Calu3 (cell line): ENCODE measurements around the gene PRKCA. TPM values are rescaled to one million over a fixed set of nuclear protein-coding genes. Genes with fewer than 3 reads are reported as not detected.

Experiments
- BruUV-seq: library from RNA; stranded (reverse); fragments of 400-500 nt; replicated peaks from 2 replicates; lab custom pipeline; 2021; lab: Mats Ljungman, UMichigan
- CTCF ChIA-PET: fragments of 300-600 bp; sonication (Branson Sonifier 250); formaldehyde crosslinking; loops from one replicate; lab custom pipeline; 2022; ENCODE audit warnings: antibody characterized with exemption; lab: Charles Lee
- DNase-seq: peaks from one replicate; pipeline ENCODE4 v3.0.0; 2022
- H3K27ac Mint-ChIP-seq: one replicate; pipeline ENCODE4 v1.8.0; 2022; ENCODE audit warnings: mixed read lengths; ENCODE audit not compliant: unreplicated experiment
- H3K27me3 Mint-ChIP-seq: one replicate; pipeline ENCODE4 v1.8.0; 2022; ENCODE audit warnings: mixed read lengths; ENCODE audit not compliant: unreplicated experiment
- H3K36me3 Mint-ChIP-seq: one replicate; pipeline ENCODE4 v1.8.0; 2022; ENCODE audit warnings: mild to moderate bottlenecking, moderate library complexity, mixed read lengths; ENCODE audit not compliant: insufficient read depth, unreplicated experiment
- H3K4me1 Mint-ChIP-seq: one replicate; pipeline ENCODE4 v1.8.0; 2022; ENCODE audit warnings: mild to moderate bottlenecking, low read depth, mixed read lengths; ENCODE audit not compliant: unreplicated experiment
- H3K4me3 Mint-ChIP-seq: one replicate; pipeline ENCODE4 v1.8.0; 2022; ENCODE audit warnings: mild to moderate bottlenecking, low read depth, moderate library complexity, mixed read lengths; ENCODE audit not compliant: unreplicated experiment
- H3K9me3 Mint-ChIP-seq: one replicate; pipeline ENCODE4 v1.8.0; 2022; ENCODE audit warnings: low read depth, mixed read lengths; ENCODE audit not compliant: unreplicated experiment
- CTCF ChIP-seq: fragments of 200-600 bp; IDR thresholded peaks from one replicate; pipeline ENCODE4 v1.8.0; 2022; ENCODE audit warnings: antibody characterized with exemption; ENCODE audit not compliant: unreplicated experiment
- intact Hi-C: fragments of 100-400 bp; cut with micrococcal nuclease; formaldehyde crosslinking; loops from one replicate; pipeline ENCODE4 v1.10.0; 2022; ENCODE audit not compliant: unreplicated experiment
- total RNA-seq: library from RNA; stranded (reverse); gene quantifications from 2 replicates; pipeline ENCODE4 v1.2.3, GENCODE V29; 2022

Gene PRKCA
- total RNA-seq, 1 experiment from 2014 or later: 126 TPM

DNA sequence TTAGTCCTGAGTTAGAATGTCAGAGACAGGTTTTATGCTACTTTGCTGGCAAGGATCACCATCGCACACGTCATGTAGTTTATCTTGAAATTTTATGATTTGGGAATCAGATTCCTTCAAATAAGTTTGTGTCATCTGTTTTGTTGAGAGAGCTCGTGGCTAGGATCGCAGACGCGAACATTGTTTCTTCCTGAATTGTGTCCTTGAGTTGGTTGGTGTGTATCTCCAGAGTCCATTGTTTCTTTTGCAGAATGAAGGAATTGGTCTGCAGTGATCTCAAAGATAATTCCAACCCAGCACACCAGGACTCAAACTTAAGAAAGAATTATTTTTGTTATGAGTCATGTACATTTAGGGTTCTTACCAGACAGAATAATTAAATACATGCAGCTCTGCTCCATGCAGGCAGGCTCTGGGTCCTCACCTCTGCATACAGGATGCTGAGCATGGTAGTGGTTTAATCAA lies 51.6 kb downstream of the PRKCA start:
- Mint-ChIP-seq H3K4me1 (peaks cover 77% of the 10 kb centered on the region), H3K9me3 (no peaks in the 10 kb centered on the region), H3K27me3 (no peaks in the 10 kb centered on the region), H3K4me3 (peak overlapping the region; percentile 24), H3K36me3 (peaks cover 25% of the 10 kb centered on the region), H3K27ac (peak overlapping the region; percentile 87)
- DNase-seq: no peak
- CTCF ChIA-PET: interaction anchor here (0.5 to 0.7 kb wide), 2 partner anchors 50 to 161 kb away, joined by 3 read pairs; no protein-coding TSS in a partner anchor
- TF ChIP-seq CTCF: no peak
- no TSS peak for BruUV-seq
- intact Hi-C loops: loop anchor here (5.0 kb wide), 1 partner anchor 33 kb away; no protein-coding TSS in a partner anchor

DNA sequence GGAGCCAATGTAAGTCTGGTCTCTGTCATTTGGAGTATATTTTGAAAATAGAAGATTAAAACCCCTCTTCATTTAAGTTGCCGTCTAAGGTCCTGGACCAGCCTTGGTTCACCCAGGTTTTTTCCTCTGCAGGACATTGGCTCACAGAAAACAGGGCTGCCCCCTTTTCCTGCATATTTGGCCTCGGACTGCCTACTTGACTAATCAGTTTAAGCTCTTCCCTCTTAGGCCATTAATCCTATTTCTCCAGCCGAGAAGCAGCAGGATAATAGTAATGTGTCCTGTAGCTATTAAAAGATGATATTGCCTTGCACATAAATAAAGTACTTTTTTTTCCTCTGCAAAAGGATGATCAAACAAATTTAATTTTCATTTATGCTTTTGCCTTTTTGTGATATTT lies 52.1 kb downstream of the PRKCA start:
- intact Hi-C loops: loop anchor here (5.0 kb wide), 1 partner anchor 33 kb away; no protein-coding TSS in a partner anchor
- H3K27ac Mint-ChIP-seq: peak overlapping the region; percentile 87
- H3K4me1 Mint-ChIP-seq: peaks cover 72% of the 10 kb centered on the region
- TF ChIP-seq CTCF: no peak
- H3K9me3 Mint-ChIP-seq: no peaks in the 10 kb centered on the region
- H3K4me3 Mint-ChIP-seq: no peak overlapping the region
- no peak for DNase-seq
- no TSS peak for BruUV-seq
- CTCF ChIA-PET: interaction anchor here (0.7 kb wide), 1 partner anchor 50 kb away, joined by 3 read pairs; no protein-coding TSS in a partner anchor
- peaks cover 25% of the 10 kb centered on the region for H3K36me3 Mint-ChIP-seq
- no peaks in the 10 kb centered on the region for H3K27me3 Mint-ChIP-seq

GRCh38 chr17:66354981-66355380 lies 52.6 kb downstream of the PRKCA start:
- H3K4me1 Mint-ChIP-seq: peaks cover 66% of the 10 kb centered on the region
- CTCF ChIA-PET: no interaction called here
- H3K27me3 Mint-ChIP-seq: no peaks in the 10 kb centered on the region
- no peak for TF ChIP-seq CTCF
- H3K9me3 Mint-ChIP-seq: no peaks in the 10 kb centered on the region
- H3K36me3 Mint-ChIP-seq: peaks cover 19% of the 10 kb centered on the region
- DNase-seq: no peak
- BruUV-seq: no TSS peak
- peak overlapping the region; percentile 87 for H3K27ac Mint-ChIP-seq
- intact Hi-C loops: loop anchor here (5.0 kb wide), 1 partner anchor 32 kb away; no protein-coding TSS in a partner anchor
- no peak overlapping the region for H3K4me3 Mint-ChIP-seq

- no peak for TF ChIP-seq CTCF
- no peak overlapping the region for H3K4me3 Mint-ChIP-seq
- CTCF ChIA-PET: no interaction called here
- peaks cover 66% of the 10 kb centered on the region for H3K4me1 Mint-ChIP-seq
- H3K27me3 Mint-ChIP-seq: no peaks in the 10 kb centered on the region
- no peaks in the 10 kb centered on the region for H3K9me3 Mint-ChIP-seq
- intact Hi-C loops: no loop called here
- H3K36me3 Mint-ChIP-seq: peaks cover 20% of the 10 kb centered on the region
- DNase-seq: no peak
- BruUV-seq: no TSS peak
- H3K27ac Mint-ChIP-seq: no peak overlapping the region
Observed at GRCh38 chr17:66355510-66355909, 53.1 kb downstream of the PRKCA start.
